ENCODE data around the gene SETD1A.

- TF ChIP-seq CTCF (IDR thresholded peaks at IDR 0.05) (no peak), POLR2AphosphoS2 (conservative IDR thresholded peaks at IDR 0.05; ENCODE audit: low read length) (no peak), MAX (IDR thresholded peaks at IDR 0.05) (peak; percentile 10; the same call in 1 of the 2 replicates), JUN (IDR thresholded peaks at IDR 0.05) (no peak), EP300 (IDR thresholded peaks at IDR 0.05) (no peak)
Observed at GRCh38 chr16:30997725-30998711, 40.5 kb downstream of the SETD1A start.

Measured in A549 (cell line).